ELR (cell line): ENCODE data around the gene COQ10A.
A peak's percentile ranks its signal among the peaks of the same experiment; 100 is the strongest.
"Not testable (repeated sequence)": the region's sequence is repeated elsewhere in the genome, so short reads cannot be mapped to it uniquely, and the experiment has no call there.

Experiments used
- DNase-seq: peaks from one replicate; pipeline ENCODE4 v3.0.0-alpha.2; 2015; ENCODE audit warnings: low read depth

Gene COQ10A

GRCh38 chr12:56280849-56281248 lies 14.1 kb downstream of the COQ10A start:
- DNase-seq = no peak

GRCh38 chr12:56282030-56282429 lies 15.3 kb downstream of the COQ10A start:
- no peak for DNase-seq

- no peak for DNase-seq
These were observed 15.8 kb downstream of the COQ10A start for GRCh38 chr12:56282579-56282978.

GRCh38 chr12:56284263-56284662 lies 17.5 kb downstream of the COQ10A start:
- not testable (repeated sequence) for DNase-seq

- DNase-seq = no peak
These were observed 19.5 kb downstream of the COQ10A start for GRCh38 chr12:56286044-56286830.

- DNase-seq = no peak
These were observed 22.1 kb downstream of the COQ10A start for GRCh38 chr12:56288705-56289387.

- DNase-seq = no peak
These were observed 27.1 kb downstream of the COQ10A start for GRCh38 chr12:56293795-56294194.

GRCh38 chr12:56296295-56296694 lies 29.6 kb downstream of the COQ10A start:
- DNase-seq = no peak

- no peak for DNase-seq
These were observed 30.7 kb downstream of the COQ10A start for GRCh38 chr12:56297400-56297799.

- no peak for DNase-seq
These were observed 32.1 kb downstream of the COQ10A start for GRCh38 chr12:56298828-56299227.

- peak; percentile 45 for DNase-seq
These were observed 32.6 kb downstream of the COQ10A start for GRCh38 chr12:56299308-56299852.

GRCh38 chr12:56299853-56300643 lies 33.3 kb downstream of the COQ10A start, which contains the start of gene CS:
Gene CS (minus strand): TSS chr12:56300330. CDS start chr12:56300201, 129 bp downstream.
- DNase-seq = peak; percentile 100

- no peak for DNase-seq
These were observed 34.1 kb downstream of the COQ10A start for GRCh38 chr12:56300644-56301464.

- no peak for DNase-seq
These were observed 37.5 kb downstream of the COQ10A start for GRCh38 chr12:56304276-56304675.

GRCh38 chr12:56304872-56305590 lies 38.3 kb downstream of the COQ10A start:
- no peak for DNase-seq

GRCh38 chr12:56307221-56307965 lies 40.7 kb downstream of the COQ10A start:
- DNase-seq = no peak

GRCh38 chr12:56308714-56309113 lies 42.0 kb downstream of the COQ10A start:
- DNase-seq = no peak

- no peak for DNase-seq
These were observed 44.3 kb downstream of the COQ10A start for GRCh38 chr12:56311003-56311402.

- DNase-seq = peak; percentile 33
These were observed 48.5 kb downstream of the COQ10A start for GRCh38 chr12:56315249-56315621.
